K562 (cell line): ENCODE data around the gene PLD1. TPM values are rescaled to one million over a fixed set of nuclear protein-coding genes. Genes with fewer than 3 reads are reported as not detected.

Experiments used
- ATAC-seq: fragments of 200-7000 bp; cut with Tn5 transposase; 3 replicates; pipeline ENCODE4 v1.9.1; 2020; ENCODE audit warnings: moderate library complexity
- BruUV-seq: library from RNA; stranded (reverse); fragments of 400-500 nt; replicated peaks from 2 replicates; lab custom pipeline; 2021; lab: Mats Ljungman, UMichigan
- CTCF ChIA-PET: fragments of 300-600 bp; formaldehyde crosslinking; extraction: SDS; loops from one replicate; lab custom pipeline; 2021; ENCODE audit warnings: low intra/inter-chr PET ratio; lab: Yijun Ruan, JAX
- POLR2A ChIA-PET: fragments of 300-600, 350-650 bp; sonication (Branson Sonifier 250); formaldehyde crosslinking; extraction: SDS; loops from one replicate; lab custom pipeline; 2021; ENCODE audit warnings: antibody characterized with exemption, inconsistent platforms; lab: Yijun Ruan, JAX
- DNase-seq, 4 experiments: peaks; one replicate each; pipeline versions ENCODE4 v3.0.0 to v3.0.0-alpha.2; 2011 to 2018; ENCODE audit warnings: low spot score in 3 of 4, mixed read lengths in 3 of 4; ENCODE audit errors: extremely low read depth in 1 of 4
- FAIRE-seq: peaks from 2 replicates; lab custom pipeline; 2011; peaks lifted over from hg19 to GRCh38; lab: Jason Lieb, UNC
- H2AFZ ChIP-seq: 2 replicates; pipeline ENCODE4 v1.6.0; 2011; ENCODE audit warnings: low read depth, low read length, control low read depth, inconsistent platforms
- H3K27ac ChIP-seq: fragments of 200-600 bp; 3 replicates; pipeline ENCODE4 v1.8.0; 2011; ENCODE audit warnings: low read depth, mild to moderate bottlenecking, control low read depth, inconsistent platforms, low read length, moderate library complexity, mixed read lengths; ENCODE audit errors: extremely low read depth
- H3K27me3 ChIP-seq, 2 experiments: fragments of 300-600 bp in 1 of 2; 2 replicates in 1 of 2; 3 replicates in 1 of 2; pipeline versions ENCODE4 v1.6.0 to v1.8.0; 2011; ENCODE audit warnings: inconsistent platforms in 2 of 2, low read length in 2 of 2, mild to moderate bottlenecking in 1 of 2, mixed read lengths in 1 of 2, moderate library complexity in 1 of 2; ENCODE audit not compliant: control insufficient read depth in 2 of 2, insufficient read depth in 2 of 2
- H3K36me3 ChIP-seq: fragments of 300-600 bp; 3 replicates; pipeline ENCODE4 v1.8.0; 2011; ENCODE audit warnings: mild to moderate bottlenecking, low read length, inconsistent platforms; ENCODE audit not compliant: control insufficient read depth, insufficient read depth
- H3K4me1 ChIP-seq, 2 experiments: fragments of 200-600 bp in 1 of 2; replicated peaks in 1 of 2; 2 replicates in 1 of 2; 3 replicates in 1 of 2; pipeline versions ENCODE4 v1.5.1 to v1.8.0; 2011; ENCODE audit warnings: inconsistent platforms in 2 of 2, low read length in 2 of 2, mild to moderate bottlenecking in 1 of 2, mixed read lengths in 1 of 2, moderate library complexity in 1 of 2; ENCODE audit not compliant: control insufficient read depth in 2 of 2, insufficient read depth in 2 of 2
- H3K4me2 ChIP-seq: 2 replicates; pipeline ENCODE4 v1.6.1; 2011; ENCODE audit warnings: low read length, control low read depth, inconsistent platforms, mixed read lengths; ENCODE audit not compliant: insufficient read depth
- H3K4me3 ChIP-seq: fragments of 200-600 bp; sonication (generic), shearing (Covaris generic); 2 replicates; pipeline ENCODE4 v1.5.1; 2016; ENCODE audit warnings: control low read depth, inconsistent platforms
- H3K79me2 ChIP-seq: fragments of 200-600 bp; 3 replicates; pipeline ENCODE4 v1.8.0; 2011; ENCODE audit warnings: low read length, inconsistent platforms; ENCODE audit not compliant: control insufficient read depth, insufficient read depth
- H3K9ac ChIP-seq, 2 experiments: 2 replicates each; pipeline versions ENCODE4 v1.6.0 to v1.6.1; 2011; ENCODE audit warnings: low read depth in 2 of 2, low read length in 2 of 2, control low read depth in 1 of 2, inconsistent platforms in 1 of 2, mild to moderate bottlenecking in 1 of 2, mixed read lengths in 1 of 2; ENCODE audit not compliant: insufficient read depth in 1 of 2
- H3K9me1 ChIP-seq: one replicate; pipeline ENCODE4 v1.6.0; 2011; ENCODE audit warnings: inconsistent platforms, mild to moderate bottlenecking, low read length, moderate library complexity; ENCODE audit not compliant: control insufficient read depth, insufficient read depth
- H3K9me3 ChIP-seq: replicated peaks from 2 replicates; pipeline ENCODE4 v1.5.1; 2011; ENCODE audit warnings: low read depth, low read length, inconsistent platforms; ENCODE audit not compliant: control insufficient read depth, insufficient read depth
- H4K20me1 ChIP-seq: replicated peaks from 2 replicates; pipeline ENCODE4 v1.6.1; 2011; ENCODE audit warnings: low read length, inconsistent platforms, mixed read lengths; ENCODE audit not compliant: control insufficient read depth, insufficient read depth
- ATF3 ChIP-seq, 2 experiments: fragments of 450-650 bp in 1 of 2; sonication (generic) in 1 of 2; formaldehyde crosslinking in 1 of 2; IDR thresholded peaks in 1 of 2; conservative IDR thresholded peaks in 1 of 2; 2 replicates each; pipeline versions ENCODE4 v1.6.1 to v1.8.1; 2016 to 2023; ENCODE audit warnings: mild to moderate bottlenecking in 2 of 2, moderate library complexity in 2 of 2, inconsistent platforms in 1 of 2, missing genetic modification reagents in 1 of 2
- ATF7 ChIP-seq: fragments of 450-650 bp; IDR thresholded peaks from 2 replicates; pipeline ENCODE4 v1.7.1; 2014; ENCODE audit warnings: mild to moderate bottlenecking, moderate library complexity
- BCL6 ChIP-seq: fragments of 250-450 bp; sonication (Bioruptor Pico); IDR thresholded peaks from 2 replicates; pipeline ENCODE4 v1.4.0; 2020
- CSDE1 ChIP-seq, 2 experiments: fragments of 450-650 bp; IDR thresholded peaks; 2 replicates each; pipeline ENCODE4 v1.6.1; 2016; ENCODE audit warnings: mild to moderate bottlenecking in 1 of 2
- HNRNPUL1 ChIP-seq: fragments of 200-400 bp; formaldehyde crosslinking; IDR thresholded peaks from 2 replicates; pipeline ENCODE4 v1.6.1; 2017; ENCODE audit warnings: low read length
- KDM1A ChIP-seq, 2 experiments: fragments of 450-650 bp; IDR thresholded peaks; 2 replicates each; pipeline ENCODE4 v1.6.1; 2016; ENCODE audit warnings: mild to moderate bottlenecking in 2 of 2
- MCM7 ChIP-seq, 2 experiments: fragments of 450-650 bp; IDR thresholded peaks; 2 replicates each; pipeline ENCODE4 v1.6.1; 2016 to 2018
- MECOM ChIP-seq: fragments of 250-450 bp; sonication (Bioruptor Pico); IDR thresholded peaks from 2 replicates; pipeline ENCODE4 v1.8.0; 2022; ENCODE audit warnings: inconsistent platforms
- NR2F6 ChIP-seq: fragments of 450-650 bp; formaldehyde crosslinking; IDR thresholded peaks from 2 replicates; pipeline ENCODE4 v1.4.0; 2020; ENCODE audit warnings: mild to moderate bottlenecking
- RBBP5 ChIP-seq: fragments of 200-600 bp; sonication (generic); IDR thresholded peaks from 2 replicates; pipeline ENCODE4 v1.6.1; 2012; ENCODE audit warnings: borderline replicate concordance, mild to moderate bottlenecking, low read length, control low read depth, inconsistent platforms; ENCODE audit not compliant: insufficient read depth, poor library complexity, severe bottlenecking
- RBM15 ChIP-seq: fragments of 200-400 bp; formaldehyde crosslinking; IDR thresholded peaks from 2 replicates; pipeline ENCODE4 v1.6.1; 2018; ENCODE audit warnings: mild to moderate bottlenecking, low read length, moderate library complexity; ENCODE audit not compliant: insufficient read depth
- STAG1 ChIP-seq: sonication (generic); formaldehyde crosslinking; IDR thresholded peaks from 2 replicates; pipeline ENCODE4 v1.5.0; 2020; ENCODE audit warnings: missing genetic modification reagents, borderline replicate concordance
- WHSC1 ChIP-seq: IDR thresholded peaks from one replicate; pipeline ENCODE4 v1.6.1; 2012; ENCODE audit warnings: low read length, control low read depth, inconsistent platforms
- ZNF12 ChIP-seq: sonication (generic); formaldehyde crosslinking; IDR thresholded peaks from 2 replicates; pipeline ENCODE4 v1.4.0; 2020; ENCODE audit warnings: mild to moderate bottlenecking, missing genetic modification reagents
- ZNF79 ChIP-seq: fragments of 250-450 bp; sonication (Bioruptor Pico); IDR thresholded peaks from 2 replicates; pipeline ENCODE4 v1.4.0; 2020; ENCODE audit warnings: low read depth, mild to moderate bottlenecking, moderate library complexity
- WGBS: fragments of 100-300 bp; shearing (Covaris generic); methylation state at CpG from one replicate; pipeline ENCODE4 v1.1.6; 2016; ENCODE audit warnings: low coverage, mixed read lengths; ENCODE audit not compliant: insufficient coverage; ENCODE audit errors: missing lambda C conversion rate; 5-methylcytosine and 5-hydroxymethylcytosine counted together
- in situ Hi-C: fragments of 300-500 bp; cut with MboI; formaldehyde crosslinking; loops from 4 replicates; pipeline ENCODE4 v1.15.0; 2018; ENCODE audit warnings: inconsistent platforms, mixed read lengths
- intact Hi-C: fragments of 100-400 bp; cut with micrococcal nuclease; formaldehyde crosslinking; loops from 2 replicates; pipeline ENCODE4 v1.14.2; 2022
- polyA plus RNA-seq, 8 experiments: library from polyadenylated mRNA; depleted of rRNA in 4 of 8; stranded (reverse) in 5 of 8; unstranded in 3 of 8; fragments of >200 nt; fragmentation: Nextera tagmentation in 2 of 8; fragmentation: Illumina TruSeq in 1 of 8; extraction: Ambion mirVana in 2 of 8; extraction: Trizol in 1 of 8; gene quantifications; 2 replicates each; pipeline versions ENCODE4 v1.2.1 to v1.2.3, GENCODE V29; 2011 to 2014; ENCODE audit warnings: inconsistent platforms in 1 of 8, missing spikeins in 1 of 8
- total RNA-seq, 7 experiments: library from RNA; depleted of rRNA in 6 of 7; stranded (reverse); fragments of >200 nt in 6 of 7; fragmentation: Illumina TruSeq in 2 of 7; extraction: Trizol in 2 of 7; gene quantifications; 2 replicates each; pipeline versions ENCODE4 v1.2.1 to v1.2.3, GENCODE V29; 2011 to 2021; ENCODE audit warnings: low replicate concordance in 1 of 7
- TF ChIP-seq, protein P1 (sequence below): fragments of 250-450 bp; sonication (Bioruptor Pico); IDR thresholded peaks from 2 replicates; pipeline ENCODE4 v1.8.0; 2022; ENCODE audit warnings: moderate library complexity, mild to moderate bottlenecking, inconsistent platforms

The PLD1 gene
- total and polyA plus RNA-seq, 9 of the 15 experiments (the other 6 are each of a cell fraction or from before 2014, with no cell fraction given) = 8.4 to 26.1 (median 18.6) TPM

DNA sequence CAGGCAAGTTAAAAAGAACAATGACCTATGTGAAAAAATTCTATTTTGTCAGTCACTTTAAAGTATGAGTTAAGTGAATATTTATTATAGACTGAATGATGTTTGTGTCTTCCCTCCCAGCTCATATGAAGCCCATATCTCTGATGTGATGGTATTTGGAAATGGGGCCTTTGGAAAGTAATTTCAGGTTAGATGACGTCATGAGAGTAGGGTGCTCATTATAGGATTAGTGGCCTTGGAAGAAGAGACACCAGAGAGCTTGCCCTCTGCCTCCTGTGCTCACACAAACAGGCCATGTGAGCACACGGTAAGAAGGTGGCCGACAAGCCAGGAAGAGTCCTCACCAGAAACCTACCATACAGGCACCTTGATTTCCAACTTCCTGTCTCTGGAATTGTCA lies 211.3 kb downstream of the PLD1 start:
- no peak overlapping the region for H3K9ac ChIP-seq
- no peaks in the 10 kb centered on the region for H4K20me1 ChIP-seq
- WGBS = 62% methylated on average over 3 of the region's 3 CpGs
- H2AFZ ChIP-seq = no peak overlapping the region
- in situ Hi-C loops (loop anchor here (25.0 kb wide), 1 partner anchor 962 kb away; no protein-coding TSS in a partner anchor), intact Hi-C loops (no loop called here)
- H3K79me2 ChIP-seq = no peaks in the 10 kb centered on the region
- POLR2A ChIA-PET = interaction anchor here (0.9 kb wide), 1 partner anchor 578 kb away, joined by 3 read pairs; no protein-coding TSS in a partner anchor
- H3K36me3 ChIP-seq = peaks cover 8% of the 10 kb centered on the region; the same call in 1 of the 3 replicates
- TF ChIP-seq ZNF79 (CRISPR knock-in tag) (no peak), BCL6 (CRISPR knock-in tag) (no peak), CSDE1 (IDR thresholded peaks at IDR 0.05) (no peak), MCM7 (IDR thresholded peaks at IDR 0.05) (no peak), ATF7 (peak; percentile 57; the same call in 1 of the 2 replicates), MECOM (CRISPR knock-in tag) (no peak), WHSC1 (no peak), RBBP5 (no peak), NR2F6 (CRISPR knock-in tag) (no peak), STAG1 (CRISPR knock-in tag) (no peak), HNRNPUL1 (no peak), ATF3 (IDR thresholded peaks at IDR 0.05) (peak; percentile 52), ATF3 (CRISPR knock-in tag; conservative IDR thresholded peaks at IDR 0.05) (no peak), ZNF12 (CRISPR knock-in tag) (no peak), RBM15 (no peak), KDM1A (IDR thresholded peaks at IDR 0.05) (no peak)
- TF ChIP-seq, protein P1, sequence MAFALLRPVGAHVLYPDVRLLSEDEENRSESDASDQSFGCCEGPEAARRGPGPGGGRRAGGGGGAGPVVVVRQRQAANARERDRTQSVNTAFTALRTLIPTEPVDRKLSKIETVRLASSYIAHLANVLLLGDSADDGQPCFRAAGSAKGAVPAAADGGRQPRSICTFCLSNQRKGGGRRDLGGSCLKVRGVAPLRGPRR (CRISPR knock-in tag) = no peak
- no peaks in the 10 kb centered on the region for H3K27me3 ChIP-seq
- no peaks in the 10 kb centered on the region for H3K9me1 ChIP-seq
- no TSS peak for BruUV-seq
- no peaks in the 10 kb centered on the region for H3K9me3 ChIP-seq
- no peak overlapping the region for H3K4me3 ChIP-seq
- peaks cover 0 to 3% of the 10 kb centered on the region in 2 experiments; a peak in 1 of 5 replicates for H3K4me1 ChIP-seq
- no peak for DNase-seq
- ATAC-seq = no peak
- CTCF ChIA-PET = no interaction called here
- no peak overlapping the region for H3K27ac ChIP-seq
- FAIRE-seq = no peak
- H3K4me2 ChIP-seq = no peak overlapping the region
